NCI-H82 treated with DMSO at 0.1 percent for 48 hours (cell line): ENCODE results near the gene ZNF569.
A peak's percentile ranks its signal among the peaks of the same experiment; 100 is the strongest.
"Not testable (repeated sequence)": the region's sequence is repeated elsewhere in the genome, so short reads cannot be mapped to it uniquely, and the experiment has no call there.

ENCODE experiments used
- DNase-seq: peaks from one replicate; lab custom pipeline; 2025; ENCODE audit not compliant: unreplicated experiment; lab: John Stamatoyannopoulos, UW

The ZNF569 gene

DNA sequence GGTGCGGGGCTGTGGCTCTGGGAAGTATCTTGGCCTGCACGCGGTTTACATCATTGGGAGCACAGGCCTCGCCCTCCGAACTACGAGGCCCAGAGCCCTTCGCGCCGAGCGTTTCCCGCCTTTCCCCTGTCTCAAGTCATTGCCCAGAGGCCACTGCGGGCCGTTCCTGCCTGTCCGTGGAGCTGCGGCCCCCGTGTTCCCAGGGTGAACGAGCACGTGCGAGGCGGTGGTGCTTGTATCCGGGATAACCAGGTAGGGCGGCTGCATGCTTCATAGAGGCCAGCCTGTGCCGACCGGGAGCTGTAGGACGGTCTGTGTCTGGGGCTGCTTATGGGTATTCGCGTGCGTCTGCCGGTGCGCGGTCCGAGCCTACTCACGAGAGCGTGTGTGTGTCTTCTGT is 63.8 kb downstream of the ZNF569 start:
- DNase-seq, result no peak

GRCh38 chr19:37401078-37401477 is 66.2 kb downstream of the ZNF569 start:
- DNase-seq, result no peak

DNA sequence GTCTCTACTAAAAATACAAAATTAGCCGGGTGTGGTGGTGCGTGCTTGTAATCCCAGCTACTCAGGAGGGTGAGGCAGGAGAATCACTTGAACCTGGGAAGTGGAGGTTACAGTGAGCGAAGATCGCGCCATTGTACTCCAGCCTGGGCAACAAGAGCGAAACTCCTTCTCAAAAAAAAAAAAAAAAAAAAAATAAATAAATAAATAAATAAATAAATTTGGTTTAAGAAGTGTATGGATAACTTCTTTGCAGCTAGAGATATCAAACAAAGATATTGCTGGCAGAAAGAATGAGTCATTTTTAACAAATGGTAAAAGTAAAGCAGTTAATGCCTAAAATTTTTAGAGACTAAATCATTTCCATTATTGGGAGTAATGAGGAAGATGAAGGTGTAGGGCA is 75.8 kb downstream of the ZNF569 start:
- not testable (repeated sequence) for DNase-seq

DNA sequence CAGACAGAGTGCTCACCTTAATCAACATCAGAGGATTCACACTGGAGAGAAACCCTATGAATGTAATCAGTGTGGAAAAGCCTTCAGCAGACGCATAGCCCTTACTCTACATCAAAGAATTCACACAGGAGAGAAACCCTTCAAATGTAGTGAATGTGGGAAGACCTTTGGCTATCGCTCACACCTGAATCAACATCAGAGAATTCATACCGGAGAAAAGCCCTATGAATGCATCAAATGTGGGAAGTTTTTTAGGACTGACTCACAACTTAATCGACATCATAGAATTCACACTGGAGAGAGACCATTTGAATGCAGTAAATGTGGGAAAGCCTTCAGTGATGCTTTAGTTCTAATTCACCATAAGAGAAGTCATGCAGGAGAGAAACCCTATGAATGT is 78.0 kb downstream of the ZNF569 start:
- DNase-seq, result no peak

GRCh38 chr19:37370880-37371661 is 96.2 kb downstream of the ZNF569 start, which contains the start of gene ZNF527:
Gene ZNF527, plus strand, starts transcription at chr19:37371099. Its CDS starts 3,100 bp downstream, at chr19:37374199.
- peak; percentile 96 for DNase-seq

DNA sequence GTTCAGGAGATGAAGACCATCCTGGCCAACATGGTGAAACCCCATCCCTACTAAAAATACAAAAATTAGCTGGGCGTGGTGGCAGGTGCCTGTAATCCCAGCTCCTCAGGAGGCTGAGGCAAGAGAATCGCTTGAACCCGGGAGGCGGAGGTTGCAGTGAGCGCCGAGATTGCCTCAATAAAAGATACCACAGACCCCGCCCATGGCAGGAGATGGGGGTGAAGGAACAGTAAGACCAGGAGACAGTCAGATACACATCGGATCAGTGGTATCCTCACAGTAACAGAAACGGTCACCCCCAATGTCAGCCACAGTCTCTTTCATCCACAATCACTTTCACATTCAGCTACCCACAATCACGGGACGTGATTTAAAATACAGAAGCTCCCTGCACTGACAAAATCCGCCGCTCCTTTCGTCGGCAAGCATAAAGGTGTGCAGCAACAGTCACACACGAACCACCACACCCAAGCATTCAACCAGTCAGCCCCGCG is 96.8 kb downstream of the ZNF569 start:
- DNase-seq, result not testable (repeated sequence)

DNA sequence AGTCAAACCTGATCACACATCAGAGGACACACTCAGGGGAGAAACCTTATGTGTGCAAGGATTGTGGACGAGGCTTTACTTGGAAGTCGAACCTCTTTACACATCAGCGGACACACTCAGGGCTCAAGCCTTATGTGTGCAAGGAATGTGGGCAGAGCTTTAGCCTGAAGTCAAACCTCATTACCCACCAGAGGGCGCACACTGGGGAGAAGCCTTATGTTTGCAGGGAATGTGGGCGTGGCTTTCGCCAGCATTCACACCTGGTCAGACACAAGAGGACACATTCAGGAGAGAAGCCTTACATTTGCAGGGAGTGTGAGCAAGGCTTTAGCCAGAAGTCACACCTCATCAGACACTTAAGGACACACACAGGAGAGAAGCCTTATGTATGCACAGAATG is 104.5 kb downstream of the ZNF569 start:
- DNase-seq, result no peak

DNA sequence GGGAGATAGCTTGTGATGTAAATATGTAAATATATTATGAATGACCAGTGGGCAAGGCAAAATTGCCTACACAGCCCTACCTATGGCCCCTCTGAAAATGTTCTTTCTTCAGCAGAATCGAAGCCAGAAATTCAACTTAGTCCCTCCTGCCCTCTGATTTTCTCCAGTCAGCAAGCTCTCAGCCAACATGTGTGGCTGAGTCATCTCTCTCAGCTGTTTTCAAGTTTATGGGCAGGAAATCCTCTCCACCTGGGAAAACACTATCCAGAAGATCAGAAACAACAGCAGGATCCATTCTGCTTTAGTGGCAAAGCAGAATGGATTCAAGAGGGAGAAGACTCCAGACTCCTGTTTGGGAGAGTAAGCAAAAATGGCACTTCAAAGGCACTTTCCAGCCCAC is 105.2 kb downstream of the ZNF569 start:
- no peak for DNase-seq
